Gastrocnemius medialis (tissue), 4 donors: ENCODE measurements around the gene COQ8A. TPM values are rescaled to one million over a fixed set of nuclear protein-coding genes. Genes with fewer than 3 reads are reported as not detected.
"Not testable (repeated sequence)": the region's sequence is repeated elsewhere in the genome, so short reads cannot be mapped to it uniquely, and the experiment has no call there.

Experiments
- ATAC-seq, 2 donors: fragments of 150-250 bp; one replicate each; pipeline ENCODE4 v1.9.1; 2016
- DNase-seq, 2 donors: peaks; one replicate each; pipeline ENCODE4 v3.0.0-alpha.2; 2019
- H3K27ac ChIP-seq, 4 donors: fragments of 200-600 bp; sonication (generic); 1 replicate in 1 of 4; 2 replicates in 3 of 4; pipeline ENCODE4 v1.5.1; 2016 to 2018; ENCODE audit warnings: mild to moderate bottlenecking in 2 of 4, moderate library complexity in 1 of 4
- H3K27me3 ChIP-seq, 3 donors: fragments of 200-600 bp; sonication (generic) in 2 of 3; 1 replicate in 1 of 3; 2 replicates in 2 of 3; pipeline versions ENCODE4 v1.5.1 to v1.6.0; 2016 to 2019; ENCODE audit warnings: mild to moderate bottlenecking in 1 of 3, moderate library complexity in 1 of 3
- H3K36me3 ChIP-seq, 2 donors: fragments of 200-600 bp; sonication (generic) in 1 of 2; one replicate each; pipeline ENCODE4 v1.5.1; 2017 to 2018
- H3K4me1 ChIP-seq, 2 donors: fragments of 200-600 bp; sonication (generic) in 1 of 2; one replicate each; pipeline ENCODE4 v1.5.1; 2016 to 2017; ENCODE audit warnings: mild to moderate bottlenecking in 2 of 2
- H3K4me3 ChIP-seq, 4 donors: fragments of 200-600 bp; sonication (generic) in 3 of 4; 1 replicate in 1 of 4; 2 replicates in 3 of 4; pipeline ENCODE4 v1.5.1; 2016 to 2019; ENCODE audit warnings: mild to moderate bottlenecking in 2 of 4
- H3K9me3 ChIP-seq, 3 donors: fragments of 200-600 bp; sonication (generic) in 2 of 3; 1 replicate in 1 of 3; 2 replicates in 2 of 3; pipeline ENCODE4 v1.5.1; 2016 to 2019
- POLR2A ChIP-seq, 2 donors: fragments of 450-650 bp; IDR thresholded peaks; one replicate each; pipeline ENCODE4 v1.6.1; 2017; ENCODE audit warnings: antibody characterized with exemption in 2 of 2, mild to moderate bottlenecking in 2 of 2, moderate library complexity in 2 of 2
- in situ Hi-C, 4 donors: fragments of 200-750 bp; cut with MboI; loops; one replicate each; pipeline versions ENCODE4 v1.15.0 to v1.8.0; 2017; ENCODE audit warnings: low sequenced_read_pairs in 4 of 4
- intact Hi-C: fragments of 100-400 bp; cut with DNase I; formaldehyde crosslinking; loops from one replicate; pipeline ENCODE4 v1.15.1; 2023; ENCODE audit warnings: low total_unique reads
- total RNA-seq, 4 donors: library from RNA; depleted of rRNA; stranded (reverse); fragments of >200 nt; gene quantifications; one replicate each; pipeline versions ENCODE4 v1.1.0 to v1.2.3, GENCODE V29; 2016
- TF ChIP-seq, protein P1 (sequence below), 5 experiments: fragments of 450-650 bp in 3 of 5; fragments of 200-600 bp in 2 of 5; sonication (generic) in 2 of 5; IDR thresholded peaks in 4 of 5; conservative IDR thresholded peaks in 1 of 5; 1 replicate in 4 of 5; 2 replicates in 1 of 5; pipeline ENCODE4 v1.5.1; 2016 to 2019; ENCODE audit warnings: antibody characterized with exemption in 5 of 5, mild to moderate bottlenecking in 3 of 5, moderate library complexity in 3 of 5

Gene COQ8A
- total RNA-seq, 4 donors from 2014 or later, result 950 to 2,403 (median 1,384) TPM

DNA sequence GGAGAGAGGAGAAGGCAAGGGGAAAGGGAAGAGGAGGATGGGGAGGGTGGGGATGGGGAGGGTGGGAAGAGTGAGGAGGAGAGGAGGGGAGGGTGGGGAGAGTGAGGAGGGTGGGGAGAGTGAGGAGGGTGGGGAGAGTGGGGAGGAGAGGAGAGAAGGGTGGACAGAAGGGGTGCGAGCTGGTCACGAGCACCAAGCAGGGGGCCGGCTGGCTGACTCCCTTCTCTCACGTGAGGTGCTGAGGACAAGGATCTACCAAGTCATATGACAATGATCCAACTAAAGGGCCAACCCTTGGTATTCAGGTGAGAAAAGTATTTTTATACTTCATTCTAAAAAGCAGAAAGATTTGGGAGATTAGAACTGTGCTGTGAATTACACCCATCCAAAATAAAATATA, 51.8 kb downstream of the COQ8A start:
- no peak for DNase-seq
- Histone ChIP-seq H3K27ac (peak overlapping the region in 3 of 4 donors; percentile 89 to 99 (median 99)), H3K36me3 (peaks cover 0 to 9% of the 10 kb centered on the region in 2 donors), H3K9me3 (no peaks in the 10 kb centered on the region), H3K27me3 (no peaks in the 10 kb centered on the region), H3K4me1 (peaks cover 35 to 40% of the 10 kb centered on the region in 2 donors), H3K4me3 (no peak overlapping the region)
- intact Hi-C loops, result loop anchor here (10.0 kb wide), 1 partner anchor 443 kb away; no protein-coding TSS in a partner anchor
- in situ Hi-C loops, result no loop called here
- ATAC-seq, result no peak
- TF ChIP-seq, protein P1, sequence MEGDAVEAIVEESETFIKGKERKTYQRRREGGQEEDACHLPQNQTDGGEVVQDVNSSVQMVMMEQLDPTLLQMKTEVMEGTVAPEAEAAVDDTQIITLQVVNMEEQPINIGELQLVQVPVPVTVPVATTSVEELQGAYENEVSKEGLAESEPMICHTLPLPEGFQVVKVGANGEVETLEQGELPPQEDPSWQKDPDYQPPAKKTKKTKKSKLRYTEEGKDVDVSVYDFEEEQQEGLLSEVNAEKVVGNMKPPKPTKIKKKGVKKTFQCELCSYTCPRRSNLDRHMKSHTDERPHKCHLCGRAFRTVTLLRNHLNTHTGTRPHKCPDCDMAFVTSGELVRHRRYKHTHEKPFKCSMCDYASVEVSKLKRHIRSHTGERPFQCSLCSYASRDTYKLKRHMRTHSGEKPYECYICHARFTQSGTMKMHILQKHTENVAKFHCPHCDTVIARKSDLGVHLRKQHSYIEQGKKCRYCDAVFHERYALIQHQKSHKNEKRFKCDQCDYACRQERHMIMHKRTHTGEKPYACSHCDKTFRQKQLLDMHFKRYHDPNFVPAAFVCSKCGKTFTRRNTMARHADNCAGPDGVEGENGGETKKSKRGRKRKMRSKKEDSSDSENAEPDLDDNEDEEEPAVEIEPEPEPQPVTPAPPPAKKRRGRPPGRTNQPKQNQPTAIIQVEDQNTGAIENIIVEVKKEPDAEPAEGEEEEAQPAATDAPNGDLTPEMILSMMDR (IDR thresholded peaks at IDR 0.05 in 4 of 5, conservative IDR thresholded peaks at IDR 0.05 in 1 of 5), result no peak
- TF ChIP-seq POLR2A (IDR thresholded peaks at IDR 0.05), result no peak

DNA sequence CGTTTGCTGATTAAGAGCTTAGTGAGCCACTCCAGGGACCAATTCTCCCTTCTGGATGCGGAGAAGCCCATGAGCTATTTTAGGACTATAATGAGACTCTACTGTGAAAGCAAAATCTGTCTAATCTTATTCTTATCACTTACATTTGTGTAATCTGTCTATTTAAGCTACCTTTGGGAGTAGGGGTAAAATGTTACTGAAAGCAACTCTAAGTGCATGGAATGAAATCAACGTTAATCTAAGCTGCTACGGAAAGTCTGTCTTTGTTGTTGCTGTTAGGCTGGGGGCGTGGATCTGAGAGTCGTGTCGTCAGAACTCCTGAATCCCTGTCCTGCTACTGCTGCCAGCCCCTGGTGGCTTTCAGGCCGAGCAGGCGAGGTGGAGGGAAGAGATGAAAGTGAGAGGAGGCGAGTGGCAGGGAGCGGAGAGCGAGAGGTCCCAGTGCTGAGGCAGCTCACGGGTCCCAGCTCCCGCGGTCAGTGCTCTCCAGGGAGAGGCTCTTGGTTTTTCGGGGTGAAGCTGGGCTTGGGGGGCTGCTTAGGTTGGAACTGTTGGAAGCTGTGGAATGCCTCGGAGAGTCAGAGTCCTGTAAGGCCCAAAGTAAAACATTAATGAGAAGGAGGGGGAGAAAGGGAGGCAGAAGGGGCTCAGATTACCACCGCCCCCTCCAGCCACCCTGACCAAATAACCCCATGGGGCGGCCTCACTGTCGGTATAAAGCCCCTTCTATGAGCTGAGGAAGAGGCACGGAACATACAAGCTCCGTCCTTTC, 53.9 kb downstream of the COQ8A start:
- in situ Hi-C loops (no loop called here), intact Hi-C loops (loop anchor here (10.0 kb wide), 1 partner anchor 441 kb away; no protein-coding TSS in a partner anchor)
- no peaks in the 10 kb centered on the region for H3K27me3 ChIP-seq
- no peak overlapping the region for H3K4me3 ChIP-seq
- peaks cover 14 to 19% of the 10 kb centered on the region in 2 donors for H3K4me1 ChIP-seq
- no peaks in the 10 kb centered on the region for H3K9me3 ChIP-seq
- H3K27ac ChIP-seq, result peak overlapping the region in 2 of 4 donors; percentile 10 to 51
- no peak for ATAC-seq
- no peak for DNase-seq
- H3K36me3 ChIP-seq, result no peaks in the 10 kb centered on the region
- TF ChIP-seq, protein P1 (IDR thresholded peaks at IDR 0.05 in 4 of 5, conservative IDR thresholded peaks at IDR 0.05 in 1 of 5), result no peak
- no peak for TF ChIP-seq POLR2A (IDR thresholded peaks at IDR 0.05)

DNA sequence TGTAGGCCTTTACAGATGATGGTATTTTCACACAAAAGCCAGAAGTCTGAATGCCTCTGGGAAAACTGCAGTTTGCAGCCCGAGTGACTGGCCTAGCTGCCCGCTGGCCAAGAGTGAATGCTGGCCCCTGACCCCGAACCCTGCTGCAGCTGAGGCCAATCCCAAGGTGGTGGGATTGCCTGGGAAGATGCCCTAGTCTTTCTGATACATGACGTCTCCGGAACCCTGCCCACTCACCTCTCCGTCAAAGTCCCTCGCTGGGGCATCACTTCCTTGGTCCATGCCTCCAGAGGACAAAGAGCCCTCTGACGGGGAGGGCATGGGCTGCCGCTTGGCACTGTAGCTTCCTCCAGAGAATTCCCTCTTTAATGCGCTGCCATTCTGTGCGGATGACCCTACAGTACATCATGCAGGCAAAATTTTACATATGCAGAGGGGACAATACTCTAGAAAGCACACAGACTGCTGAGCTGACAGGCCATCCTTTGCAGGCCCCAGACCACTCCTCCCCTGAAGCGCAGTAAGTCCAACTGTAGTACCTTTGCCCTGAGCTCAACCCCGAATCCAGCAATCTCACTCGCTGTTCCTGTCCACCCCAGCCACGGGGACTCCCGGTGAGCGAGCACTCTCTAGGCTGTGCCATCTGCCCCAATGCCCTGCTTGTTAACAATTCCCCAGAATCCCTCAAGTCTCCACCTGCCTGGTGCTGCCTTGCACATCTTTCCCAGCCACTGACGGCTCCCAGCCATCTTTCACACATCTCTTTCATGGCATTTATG, 54.7 kb downstream of the COQ8A start:
- TF ChIP-seq, protein P1 (IDR thresholded peaks at IDR 0.05 in 4 of 5, conservative IDR thresholded peaks at IDR 0.05 in 1 of 5), result no peak
- TF ChIP-seq POLR2A (IDR thresholded peaks at IDR 0.05), result no peak
- H3K4me1 ChIP-seq, result peaks cover 8 to 12% of the 10 kb centered on the region in 2 donors
- DNase-seq, result no peak
- H3K9me3 ChIP-seq, result no peaks in the 10 kb centered on the region
- peak in 1 of 2 donors; percentile 4 for ATAC-seq
- H3K27ac ChIP-seq, result peak overlapping the region in 1 of 4 donors; percentile 10
- H3K36me3 ChIP-seq, result no peaks in the 10 kb centered on the region
- intact Hi-C loops (loop anchor here (10.0 kb wide), 1 partner anchor 440 kb away; no protein-coding TSS in a partner anchor), in situ Hi-C loops (no loop called here)
- no peak overlapping the region for H3K4me3 ChIP-seq
- no peaks in the 10 kb centered on the region for H3K27me3 ChIP-seq

DNA sequence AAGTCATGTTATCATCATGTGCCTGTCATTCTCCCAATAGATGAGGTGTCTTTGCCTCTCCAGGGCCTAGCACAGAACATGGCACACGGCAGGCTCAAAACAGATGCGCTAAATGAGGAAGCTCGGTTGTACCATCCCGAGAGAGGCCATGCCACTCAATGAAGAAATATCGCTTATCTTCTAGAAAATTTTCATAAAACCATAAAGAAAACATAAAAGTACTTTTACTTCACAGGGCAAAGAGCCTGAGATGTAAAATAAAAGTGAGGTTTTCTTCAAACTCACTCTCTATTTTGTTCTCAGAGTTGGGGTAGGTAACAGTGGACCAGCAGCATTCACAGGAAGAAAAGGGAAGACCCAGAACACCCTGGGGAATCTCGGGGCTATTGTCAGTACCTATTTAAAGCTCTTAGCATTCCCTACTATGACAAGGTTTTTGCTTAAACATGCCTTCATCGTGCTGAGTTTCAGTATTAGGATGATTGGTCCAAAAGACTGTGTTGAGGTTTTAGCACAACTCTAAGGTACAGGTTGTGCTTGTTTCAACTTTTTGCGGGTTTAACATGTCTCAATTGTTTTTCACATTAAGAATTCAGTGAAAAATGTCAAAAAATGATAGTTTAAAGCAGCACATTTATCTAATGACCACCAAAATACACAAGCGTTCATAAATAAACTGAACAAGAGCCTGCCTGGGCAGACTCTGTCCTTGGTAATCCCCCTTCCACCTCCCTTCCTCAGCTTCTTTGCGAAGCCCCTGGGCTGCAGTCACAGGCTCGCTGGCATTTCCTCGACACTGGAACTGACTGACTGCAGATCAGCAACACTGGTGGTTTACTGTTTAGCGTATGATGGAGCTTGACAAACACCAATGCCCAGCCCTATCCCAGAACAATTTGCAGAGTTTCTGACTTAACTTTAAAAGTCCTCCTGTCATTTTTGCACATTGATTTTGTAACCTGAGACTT, 55.6 kb downstream of the COQ8A start:
- intact Hi-C loops (loop anchor here (10.0 kb wide), 1 partner anchor 439 kb away; no protein-coding TSS in a partner anchor), in situ Hi-C loops (no loop called here)
- Histone ChIP-seq H3K27me3 (no peaks in the 10 kb centered on the region), H3K4me3 (no peak overlapping the region), H3K36me3 (no peaks in the 10 kb centered on the region), H3K27ac (no peak overlapping the region), H3K9me3 (no peaks in the 10 kb centered on the region), H3K4me1 (peaks cover 0 to 3% of the 10 kb centered on the region in 2 donors)
- TF ChIP-seq POLR2A (IDR thresholded peaks at IDR 0.05), result no peak
- TF ChIP-seq, protein P1 (IDR thresholded peaks at IDR 0.05 in 4 of 5, conservative IDR thresholded peaks at IDR 0.05 in 1 of 5), result no peak
- ATAC-seq, result peak in 1 of 2 donors; percentile 13
- no peak for DNase-seq

DNA sequence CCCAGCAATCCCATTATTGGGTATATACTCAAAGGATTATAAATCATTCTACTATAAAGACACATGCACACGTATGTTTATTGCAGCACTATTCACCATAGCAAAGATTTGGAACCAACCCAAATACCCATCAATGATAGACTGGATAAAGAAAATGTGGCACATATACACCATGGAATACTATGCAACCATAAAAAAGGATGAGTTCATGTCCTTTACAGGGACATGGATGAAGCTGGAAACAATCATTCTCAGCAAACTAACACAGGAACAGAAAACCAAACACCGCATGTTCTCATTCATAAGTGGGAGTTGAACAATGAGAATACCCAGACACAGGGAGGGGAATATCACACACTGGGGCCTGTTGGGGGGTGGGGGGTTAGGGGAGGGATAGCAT, 59.5 kb downstream of the COQ8A start:
- DNase-seq, H3K27me3 ChIP-seq, ATAC-seq, H3K4me3 ChIP-seq, H3K36me3 ChIP-seq, H3K9me3 ChIP-seq, in situ Hi-C loops, H3K4me1 ChIP-seq, H3K27ac ChIP-seq: not testable (repeated sequence)
- intact Hi-C loops, result loop anchor here (10.0 kb wide), 1 partner anchor 435 kb away; no protein-coding TSS in a partner anchor
